Left lung (tissue), 10 donors: ENCODE results near the gene ZNF81. TPM values are rescaled to one million over a fixed set of nuclear protein-coding genes. Genes with fewer than 3 reads are reported as not detected.

Source experiments
- ATAC-seq: fragments of 200-7000 bp; cut with Tn5 transposase; one replicate; pipeline ENCODE4 v1.9.1; 2020; ENCODE audit warnings: moderate library complexity
- DNase-seq, 4 donors: peaks; one replicate each; pipeline ENCODE4 v3.0.0-alpha.2; 2013 to 2020
- H3K27ac ChIP-seq, 2 donors: fragments of 200-600 bp; sonication (generic) in 1 of 2; one replicate each; pipeline versions ENCODE4 v1.5.0 to v1.8.0; 2020 to 2021
- H3K27me3 ChIP-seq, 2 donors: fragments of 200-600 bp; sonication (generic) in 1 of 2; one replicate each; pipeline versions ENCODE4 v1.5.0 to v1.8.0; 2020 to 2021
- H3K36me3 ChIP-seq, 2 donors: fragments of 200-600 bp; sonication (generic) in 1 of 2; one replicate each; pipeline versions ENCODE4 v1.5.0 to v1.8.0; 2020 to 2021
- H3K4me1 ChIP-seq, 2 donors: fragments of 200-600 bp; one replicate each; pipeline ENCODE4 v1.8.0; 2021
- H3K4me3 ChIP-seq, 2 donors: fragments of 200-600 bp; sonication (generic) in 1 of 2; one replicate each; pipeline versions ENCODE4 v1.5.0 to v1.8.0; 2020 to 2021; ENCODE audit warnings: mild to moderate bottlenecking in 1 of 2
- H3K9me3 ChIP-seq, 2 donors: fragments of 200-600 bp; sonication (generic) in 1 of 2; one replicate each; pipeline versions ENCODE4 v1.5.0 to v1.8.0; 2020 to 2021
- CTCF ChIP-seq, 2 donors: fragments of 200-600 bp; sonication (generic) in 1 of 2; IDR thresholded peaks; one replicate each; pipeline versions ENCODE4 v1.5.0 to v1.8.0; 2021; ENCODE audit warnings: antibody characterized with exemption in 2 of 2
- intact Hi-C, 2 donors: fragments of 100-400 bp; cut with DNase I; formaldehyde crosslinking; loops; one replicate each; pipeline versions ENCODE4 v1.11.2 to v1.14.2; 2022
- polyA plus RNA-seq, 6 donors: library from polyadenylated mRNA; unstranded; fragments of 120-200 nt; gene quantifications; one replicate each; pipeline ENCODE4 v1.2.1, GENCODE V29; 2013; ENCODE audit not compliant: insufficient read length in 6 of 6
- total RNA-seq, 2 donors: library from RNA; stranded (reverse); fragmentation: NEBNext Ultra II Directional; extraction: Animal tissue kit (Norgen Biotek cat#: 25700); gene quantifications; one replicate each; pipeline ENCODE4 v1.2.1, GENCODE V29; 2021
- donor health status: DM: no; HTN: yes; CAD: no.
- donor health status: DM: no; HTN: no; CAD: no.

Gene ZNF81
- total and polyA plus RNA-seq, 8 donors, result 5.8 to 12.3 (median 7.3) TPM

- H3K9me3 ChIP-seq, result peaks cover 0 to 4% of the 10 kb centered on the region in 2 donors
- no peak for ATAC-seq
Observed at GRCh38 chrX:47873123-47873522, 36.4 kb downstream of the ZNF81 start.

GRCh38 chrX:47877327-47877726, 40.6 kb downstream of the ZNF81 start:
- H3K9me3 ChIP-seq, result peaks cover 0 to 4% of the 10 kb centered on the region in 2 donors
- no peaks in the 10 kb centered on the region for H3K4me1 ChIP-seq
- intact Hi-C loops, result no loop called here
- no peak for ATAC-seq
- TF ChIP-seq CTCF (IDR thresholded peaks at IDR 0.05), result no peak
- no peak overlapping the region for H3K27ac ChIP-seq
- peaks cover 0 to 4% of the 10 kb centered on the region in 2 donors for H3K27me3 ChIP-seq
- DNase-seq, result no peak
- H3K36me3 ChIP-seq, result no peaks in the 10 kb centered on the region
- H3K4me3 ChIP-seq, result no peak overlapping the region

More at GRCh38 chrX:47873123-47873522, 36.4 kb downstream of the ZNF81 start:
- intact Hi-C loops, result no loop called here
- H3K27me3 ChIP-seq, result peaks cover 0 to 4% of the 10 kb centered on the region in 2 donors
- H3K4me1 ChIP-seq, result no peaks in the 10 kb centered on the region
- no peak overlapping the region for H3K4me3 ChIP-seq
- DNase-seq, result no peak
- no peak overlapping the region for H3K27ac ChIP-seq
- TF ChIP-seq CTCF (IDR thresholded peaks at IDR 0.05), result no peak
- H3K36me3 ChIP-seq, result no peaks in the 10 kb centered on the region

- Histone ChIP-seq H3K36me3 (no peaks in the 10 kb centered on the region), H3K27me3 (peaks cover 0 to 4% of the 10 kb centered on the region in 2 donors), H3K9me3 (peaks cover 0 to 4% of the 10 kb centered on the region in 2 donors), H3K4me1 (no peaks in the 10 kb centered on the region), H3K27ac (no peak overlapping the region), H3K4me3 (no peak overlapping the region)
- intact Hi-C loops, result no loop called here
- ATAC-seq, result no peak
- no peak for DNase-seq
- TF ChIP-seq CTCF (IDR thresholded peaks at IDR 0.05), result no peak
Observed at GRCh38 chrX:47878198-47878597, 41.5 kb downstream of the ZNF81 start.

GRCh38 chrX:47879463-47879862, 42.8 kb downstream of the ZNF81 start:
- Histone ChIP-seq H3K4me3 (no peak overlapping the region), H3K9me3 (no peaks in the 10 kb centered on the region), H3K27me3 (peaks cover 0 to 4% of the 10 kb centered on the region in 2 donors), H3K4me1 (no peaks in the 10 kb centered on the region), H3K27ac (no peak overlapping the region), H3K36me3 (no peaks in the 10 kb centered on the region)
- ATAC-seq (no peak), DNase-seq (no peak)
- TF ChIP-seq CTCF (IDR thresholded peaks at IDR 0.05), result no peak
- intact Hi-C loops, result no loop called here

GRCh38 chrX:47880927-47881326, 44.2 kb downstream of the ZNF81 start:
- no peaks in the 10 kb centered on the region for H3K9me3 ChIP-seq
- DNase-seq (no peak), ATAC-seq (no peak)
- no peak for TF ChIP-seq CTCF (IDR thresholded peaks at IDR 0.05)
- no peaks in the 10 kb centered on the region for H3K27me3 ChIP-seq
- no peak overlapping the region for H3K27ac ChIP-seq
- H3K36me3 ChIP-seq, result no peaks in the 10 kb centered on the region
- H3K4me3 ChIP-seq, result no peak overlapping the region
- no peaks in the 10 kb centered on the region for H3K4me1 ChIP-seq
- intact Hi-C loops, result no loop called here
